Measurements from ENCODE around the gene TRPM2.
"Not testable (repeated sequence)": the region's sequence is repeated elsewhere in the genome, so short reads cannot be mapped to it uniquely, and the experiment has no call there.

Gene TRPM2

GRCh38 chr21:44335266-44336059 lies 18.0 kb upstream of the TRPM2 start:
- no peak for DNase-seq

GRCh38 chr21:44337449-44337848 lies 16.0 kb upstream of the TRPM2 start:
- DNase-seq, result no peak

- no peak for DNase-seq
Observed at GRCh38 chr21:44337941-44338895, 15.2 kb upstream of the TRPM2 start.

- DNase-seq, result peak; percentile 93 to 96 (median 95)
Observed at GRCh38 chr21:44338971-44339910, 14.2 kb upstream of the TRPM2 start, which contains the start of gene CFAP410. Gene CFAP410 (minus strand): TSS chr21:44339390. CDS start chr21:44339194, 196 bp downstream.

GRCh38 chr21:44341726-44342458 lies 11.5 kb upstream of the TRPM2 start:
- DNase-seq, result not testable (repeated sequence)

- DNase-seq, result not testable (repeated sequence)
Observed at GRCh38 chr21:44342981-44343380, 10.4 kb upstream of the TRPM2 start.

- no peak for DNase-seq
Observed at GRCh38 chr21:44344541-44345183, 8.8 kb upstream of the TRPM2 start.

- DNase-seq, result no peak
Observed at GRCh38 chr21:44345495-44345894, 7.9 kb upstream of the TRPM2 start.

GRCh38 chr21:44347911-44348451 lies 5.4 kb upstream of the TRPM2 start:
- DNase-seq, result no peak

GRCh38 chr21:44348861-44349260 lies 4.6 kb upstream of the TRPM2 start:
- DNase-seq, result no peak

- DNase-seq, result no peak
Observed at GRCh38 chr21:44349416-44349846, 4.0 kb upstream of the TRPM2 start.

- DNase-seq, result no peak
Observed at GRCh38 chr21:44349847-44350772, 3.3 kb upstream of the TRPM2 start.

GRCh38 chr21:44350773-44351481 lies 2.5 kb upstream of the TRPM2 start:
- DNase-seq, result no peak

GRCh38 chr21:44351535-44352252 lies 1.7 kb upstream of the TRPM2 start:
- no peak for DNase-seq

GRCh38 chr21:44352253-44352860 lies 1.1 kb upstream of the TRPM2 start:
- DNase-seq, result no peak

GRCh38 chr21:44354001-44354405 lies 582 bp downstream of the TRPM2 start:
- DNase-seq, result no peak
